ENCODE measurements around the gene SLC10A1.

- TF ChIP-seq, protein P1, sequence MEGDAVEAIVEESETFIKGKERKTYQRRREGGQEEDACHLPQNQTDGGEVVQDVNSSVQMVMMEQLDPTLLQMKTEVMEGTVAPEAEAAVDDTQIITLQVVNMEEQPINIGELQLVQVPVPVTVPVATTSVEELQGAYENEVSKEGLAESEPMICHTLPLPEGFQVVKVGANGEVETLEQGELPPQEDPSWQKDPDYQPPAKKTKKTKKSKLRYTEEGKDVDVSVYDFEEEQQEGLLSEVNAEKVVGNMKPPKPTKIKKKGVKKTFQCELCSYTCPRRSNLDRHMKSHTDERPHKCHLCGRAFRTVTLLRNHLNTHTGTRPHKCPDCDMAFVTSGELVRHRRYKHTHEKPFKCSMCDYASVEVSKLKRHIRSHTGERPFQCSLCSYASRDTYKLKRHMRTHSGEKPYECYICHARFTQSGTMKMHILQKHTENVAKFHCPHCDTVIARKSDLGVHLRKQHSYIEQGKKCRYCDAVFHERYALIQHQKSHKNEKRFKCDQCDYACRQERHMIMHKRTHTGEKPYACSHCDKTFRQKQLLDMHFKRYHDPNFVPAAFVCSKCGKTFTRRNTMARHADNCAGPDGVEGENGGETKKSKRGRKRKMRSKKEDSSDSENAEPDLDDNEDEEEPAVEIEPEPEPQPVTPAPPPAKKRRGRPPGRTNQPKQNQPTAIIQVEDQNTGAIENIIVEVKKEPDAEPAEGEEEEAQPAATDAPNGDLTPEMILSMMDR (IDR thresholded peaks at IDR 0.05) = no peak
- no peak for TF ChIP-seq EZH2 (IDR thresholded peaks at IDR 0.05; ENCODE audit: borderline replicate concordance, insufficient read depth, low read depth, low read length, poor library complexity, severe bottlenecking)
Measured at GRCh38 chr14:69828879-69829278, 31.8 kb upstream of the SLC10A1 start.
